HS-5 (cell line): ENCODE data around the gene LINS1.
"Not testable (repeated sequence)": the region's sequence is repeated elsewhere in the genome, so short reads cannot be mapped to it uniquely, and the experiment has no call there.

Experiments
- DNase-seq: peaks from one replicate; pipeline ENCODE4 v3.0.0-alpha.2; 2012; ENCODE audit warnings: low read depth

LINS1 gene

GRCh38 chr15:100601163-100601562 is 821 bp downstream of the LINS1 start:
- DNase-seq = peak; percentile 9

DNA sequence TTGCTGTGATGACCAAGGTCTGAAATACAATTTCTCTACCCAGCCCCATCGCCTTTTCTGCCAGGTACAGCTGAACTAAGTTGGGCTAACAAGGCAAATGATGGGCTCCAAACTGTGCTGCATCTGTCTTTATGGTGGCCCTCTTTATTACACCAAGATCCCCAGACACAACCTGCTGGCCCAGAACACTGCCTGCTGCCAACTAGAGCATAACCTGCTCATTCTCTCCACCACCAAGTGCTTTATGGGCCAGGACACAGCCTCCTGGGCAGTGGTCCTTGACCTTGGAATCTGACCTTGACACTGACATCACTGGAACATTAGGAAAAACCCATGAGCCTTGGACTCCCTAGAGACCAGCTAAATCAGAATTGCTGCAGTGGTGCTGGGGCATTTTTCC is 3.3 kb downstream of the LINS1 start:
- no peak for DNase-seq

DNA sequence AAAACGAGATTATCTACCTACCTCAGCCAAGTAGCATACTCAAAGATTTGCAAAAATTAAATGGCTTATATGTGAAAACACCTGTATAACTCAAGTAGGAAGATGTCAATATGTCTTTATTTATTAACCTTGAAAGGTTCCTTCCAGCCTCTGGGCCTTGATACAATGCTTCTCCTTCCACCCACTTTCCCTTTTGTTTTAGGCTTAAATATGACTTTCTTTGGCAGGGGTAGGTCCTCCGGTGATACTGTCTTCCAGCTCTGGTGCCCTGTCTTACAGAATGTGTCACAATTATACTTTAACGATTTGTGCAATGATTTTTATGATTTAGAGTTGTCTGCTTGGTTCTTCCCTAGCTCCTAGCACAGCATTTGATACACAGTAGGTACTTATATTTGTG is 4.1 kb downstream of the LINS1 start:
- DNase-seq = no peak

DNA sequence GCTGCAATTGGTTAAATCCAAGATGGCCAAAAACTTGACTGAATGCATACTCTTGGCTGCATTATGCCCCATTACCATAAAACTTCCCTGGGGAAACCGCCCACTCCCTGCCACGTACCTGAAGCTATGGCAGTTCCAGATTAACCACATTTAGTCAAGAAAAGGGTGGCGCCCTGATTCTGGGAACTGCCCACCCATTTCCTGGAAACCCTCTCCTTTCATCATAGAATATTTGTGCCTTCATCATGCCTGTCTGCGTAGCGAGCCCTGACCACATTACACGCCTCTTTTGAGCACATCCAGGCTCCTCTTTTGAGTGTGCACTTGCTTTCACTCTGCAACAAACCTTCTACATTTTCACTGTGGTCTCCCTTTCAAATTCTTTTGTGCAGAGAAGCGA is 5.2 kb downstream of the LINS1 start:
- no peak for DNase-seq

- DNase-seq = no peak
Observed at GRCh38 chr15:100595964-100596363, 6.0 kb downstream of the LINS1 start.

GRCh38 chr15:100593431-100593830 is 8.6 kb downstream of the LINS1 start:
- no peak for DNase-seq

- DNase-seq = no peak
Observed at GRCh38 chr15:100592898-100593297, 9.1 kb downstream of the LINS1 start.

DNA sequence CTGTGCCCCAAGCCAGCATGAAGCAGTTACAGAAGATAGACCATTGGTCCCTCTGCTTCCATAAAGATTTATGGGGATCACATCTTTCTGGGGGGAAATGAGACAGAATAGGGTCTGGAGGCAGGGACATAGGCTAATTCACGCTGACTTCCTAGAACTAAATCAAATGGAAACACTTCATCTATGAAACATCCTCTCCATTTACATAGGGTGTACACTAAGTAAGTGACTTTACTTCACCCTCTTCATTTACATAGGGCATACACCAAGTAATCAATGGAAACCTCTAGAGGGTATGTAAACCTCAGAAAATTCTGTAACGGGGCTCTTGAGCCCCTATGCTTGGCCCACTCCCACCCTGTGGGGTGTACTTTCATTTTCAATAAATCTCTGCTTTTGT is 10.1 kb downstream of the LINS1 start:
- no peak for DNase-seq

- not testable (repeated sequence) for DNase-seq
Observed at GRCh38 chr15:100591163-100591562, 10.8 kb downstream of the LINS1 start.

DNA sequence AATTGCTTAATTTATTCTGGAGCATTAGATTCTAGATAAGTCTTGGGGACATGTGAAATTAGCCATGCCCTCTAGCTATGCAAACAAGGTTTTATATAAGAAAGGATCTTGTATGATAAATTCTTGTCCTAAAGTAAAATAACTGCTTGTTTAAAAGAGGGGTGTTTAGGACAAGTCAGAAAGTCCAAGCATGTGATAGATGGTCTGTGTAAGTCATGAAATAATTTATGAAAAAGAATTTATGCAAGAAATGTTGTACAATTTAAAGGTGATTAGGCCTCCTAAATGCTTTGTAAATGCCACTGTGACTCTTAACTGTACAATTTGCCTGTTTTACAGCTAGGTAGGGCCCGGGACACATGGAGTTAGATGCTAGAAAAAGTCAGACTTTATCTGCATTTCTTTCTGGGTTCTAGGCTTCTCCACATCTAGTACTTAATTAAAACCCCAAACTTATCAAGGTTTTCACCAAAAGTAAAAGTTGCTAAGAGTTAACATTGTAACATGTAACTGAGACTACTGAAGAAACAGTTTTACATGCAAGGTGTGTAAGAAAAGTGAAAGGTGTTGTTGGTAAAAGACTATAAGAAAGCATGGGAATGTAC is 13.2 kb downstream of the LINS1 start:
- DNase-seq = no peak

GRCh38 chr15:100580414-100580813 is 21.6 kb downstream of the LINS1 start:
- no peak for DNase-seq

GRCh38 chr15:100573526-100573925 is 28.5 kb downstream of the LINS1 start:
- DNase-seq = no peak

DNA sequence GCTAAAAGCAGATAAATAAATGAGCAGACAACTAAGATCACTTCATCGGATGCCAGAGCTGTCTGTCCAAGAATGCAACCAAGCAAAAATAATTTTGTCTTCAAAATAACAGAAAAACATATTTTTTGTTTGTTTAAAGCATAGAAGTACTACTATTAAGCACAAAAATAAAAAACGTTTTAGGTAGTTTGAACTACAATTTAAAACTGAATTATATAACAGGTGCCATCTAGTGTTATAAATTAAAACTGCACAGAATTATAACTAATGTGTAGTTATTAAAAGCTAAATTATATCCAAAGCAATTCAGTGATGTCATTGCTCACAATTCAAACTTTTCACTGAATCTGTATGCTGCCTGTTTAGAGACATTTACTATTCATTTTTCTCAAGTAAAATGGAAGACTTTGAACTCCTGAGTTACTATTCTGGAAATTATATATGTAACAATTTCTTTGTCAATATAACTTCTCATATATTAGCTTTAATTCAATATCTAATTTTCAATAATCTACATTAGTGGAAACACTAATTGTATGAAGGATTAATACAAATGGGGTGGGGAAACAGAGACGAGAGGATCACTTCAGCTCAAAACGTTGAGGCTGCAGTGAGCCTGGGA is 29.5 kb downstream of the LINS1 start:
- DNase-seq = no peak

GRCh38 chr15:100571592-100572167 is 30.3 kb downstream of the LINS1 start:
- no peak for DNase-seq

DNA sequence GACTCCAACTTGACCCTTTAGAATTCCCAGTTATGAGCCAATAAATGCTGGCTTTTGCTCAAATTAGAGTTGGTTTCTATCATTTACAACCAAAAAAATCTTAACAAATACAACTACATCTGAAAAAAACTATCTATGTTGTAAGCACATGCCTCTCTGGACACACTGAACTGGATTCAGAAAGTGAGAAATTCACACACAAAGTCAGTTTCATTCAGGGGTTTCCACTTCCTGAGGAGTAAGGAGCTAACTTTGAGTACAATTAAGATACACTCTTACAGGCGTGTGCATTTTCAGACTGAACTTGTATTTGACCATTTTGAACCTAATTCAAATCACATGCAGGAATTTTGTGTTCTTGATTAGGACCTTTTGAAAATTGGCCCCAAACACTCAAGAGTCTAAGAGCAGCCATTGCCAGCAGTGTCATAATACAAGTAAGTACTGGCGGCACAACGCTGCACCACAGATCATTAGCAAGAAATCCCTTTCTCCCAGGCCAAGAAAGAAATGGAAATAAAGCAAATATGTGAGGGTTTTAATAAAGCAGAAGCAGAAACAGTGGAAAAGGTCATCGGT is 31.2 kb downstream of the LINS1 start:
- no peak for DNase-seq

DNA sequence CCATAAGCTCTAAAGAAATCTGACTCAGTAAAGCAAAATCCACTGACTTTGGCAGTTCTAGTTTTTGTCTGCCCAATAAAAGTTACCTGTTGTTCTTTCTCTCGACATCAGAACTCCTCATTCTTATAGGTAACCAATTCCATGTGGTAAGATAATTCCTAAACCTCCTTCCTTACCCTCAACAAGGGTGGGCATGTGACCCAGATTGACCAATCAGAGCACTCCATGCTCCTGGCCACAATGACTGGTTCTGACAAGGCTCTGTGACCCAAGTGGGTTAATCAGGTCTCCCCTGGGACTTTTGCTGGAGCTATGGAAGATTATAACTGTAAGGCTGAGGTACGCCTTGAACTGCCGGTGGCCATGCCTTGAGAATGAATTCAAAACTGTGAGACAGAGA is 31.7 kb downstream of the LINS1 start:
- DNase-seq = no peak

DNA sequence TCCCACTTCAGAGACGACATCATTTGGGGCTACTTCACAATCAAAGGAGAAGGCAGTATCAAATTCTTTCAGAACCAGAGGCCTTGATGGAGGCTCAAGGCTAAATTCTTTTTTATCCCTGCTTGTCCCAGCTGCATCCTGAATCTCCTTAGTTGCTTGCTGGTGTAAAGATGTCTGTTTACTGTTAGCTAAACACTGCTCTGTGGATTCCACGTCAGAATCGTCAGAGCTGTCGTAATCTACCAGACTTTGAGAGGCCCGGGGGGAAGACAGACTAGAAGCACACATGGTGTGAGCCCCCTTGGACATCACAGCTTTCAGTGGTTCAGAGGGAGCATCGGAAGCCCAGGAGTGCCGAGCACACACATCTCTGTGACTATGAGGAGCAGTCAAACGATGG is 32.6 kb downstream of the LINS1 start:
- DNase-seq = no peak

DNA sequence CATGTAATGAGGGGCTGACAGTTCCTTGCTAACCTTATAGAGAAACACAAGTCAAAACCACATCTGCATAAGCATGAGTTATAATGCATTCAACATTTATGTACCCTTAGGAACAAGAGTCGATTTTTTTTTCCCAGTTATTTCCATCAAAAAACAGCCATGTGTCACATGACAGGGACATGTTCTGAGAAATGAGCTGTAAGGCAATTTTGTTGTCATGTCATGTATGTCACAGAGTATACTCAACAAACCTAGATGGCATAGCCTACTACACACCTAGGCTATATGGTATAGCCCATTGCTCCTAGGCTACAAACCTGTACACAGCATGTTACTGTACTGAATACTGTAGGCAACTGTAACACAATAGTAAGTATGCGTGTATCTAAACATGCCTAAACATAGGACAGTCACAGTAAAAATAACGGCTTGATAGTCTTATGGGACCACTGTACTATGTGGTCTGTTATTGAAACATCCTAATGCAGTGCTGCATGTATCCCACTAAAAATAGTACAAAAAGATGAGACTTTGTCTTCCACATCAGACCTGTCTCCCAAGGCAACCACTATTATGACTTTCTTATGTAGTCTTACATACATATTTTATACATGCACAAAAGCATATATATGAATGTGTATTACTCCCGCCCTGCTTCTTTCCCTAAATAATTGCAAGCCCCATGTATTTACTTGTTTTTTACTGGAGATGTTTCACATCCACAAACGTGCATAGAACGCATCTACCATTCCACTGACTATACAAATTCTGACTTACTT is 34.9 kb downstream of the LINS1 start:
- no peak for DNase-seq

GRCh38 chr15:100565591-100565990 is 36.4 kb downstream of the LINS1 start:
- DNase-seq = no peak

GRCh38 chr15:100560323-100560722 is 41.7 kb downstream of the LINS1 start:
- DNase-seq = no peak

- no peak for DNase-seq
Observed at GRCh38 chr15:100559330-100559729, 42.7 kb downstream of the LINS1 start.

- DNase-seq = no peak
Observed at GRCh38 chr15:100558771-100559254, 43.2 kb downstream of the LINS1 start.

- no peak for DNase-seq
Observed at GRCh38 chr15:100553468-100553867, 48.5 kb downstream of the LINS1 start.
